HG03025 (cell line): Measurements from ENCODE around the gene ADGRD2.

Experiments used
- ATAC-seq: cut with Tn5 transposase; IDR thresholded peaks from one replicate; pipeline ENCODE4 v1.9.1; 2021; ENCODE audit warnings: mild to moderate bottlenecking, moderate library complexity; ENCODE audit not compliant: unreplicated experiment, low FRiP score

Gene ADGRD2

GRCh38 chr9:124454791-124455443 is 4.7 kb downstream of the ADGRD2 start:
- ATAC-seq = no peak

GRCh38 chr9:124455820-124456219 is 5.6 kb downstream of the ADGRD2 start:
- no peak for ATAC-seq

- ATAC-seq = no peak
Measured at GRCh38 chr9:124456341-124457078, 6.3 kb downstream of the ADGRD2 start.

GRCh38 chr9:124457079-124457886 is 7.0 kb downstream of the ADGRD2 start:
- ATAC-seq = no peak

GRCh38 chr9:124457887-124458431 is 7.7 kb downstream of the ADGRD2 start:
- no peak for ATAC-seq

- no peak for ATAC-seq
Measured at GRCh38 chr9:124458441-124458840, 8.2 kb downstream of the ADGRD2 start.

GRCh38 chr9:124462739-124463138 is 12.5 kb downstream of the ADGRD2 start:
- no peak for ATAC-seq

GRCh38 chr9:124465736-124466135 is 15.5 kb downstream of the ADGRD2 start:
- ATAC-seq = no peak

GRCh38 chr9:124467410-124468060 is 17.3 kb downstream of the ADGRD2 start:
- ATAC-seq = no peak

- ATAC-seq = no peak
Measured at GRCh38 chr9:124468061-124468740, 17.9 kb downstream of the ADGRD2 start.

GRCh38 chr9:124469011-124469832 is 19.0 kb downstream of the ADGRD2 start:
- ATAC-seq = no peak

GRCh38 chr9:124470306-124470705 is 20.1 kb downstream of the ADGRD2 start:
- no peak for ATAC-seq

GRCh38 chr9:124470726-124471125 is 20.5 kb downstream of the ADGRD2 start:
- ATAC-seq = no peak

GRCh38 chr9:124471761-124472160 is 21.5 kb downstream of the ADGRD2 start:
- ATAC-seq = no peak

GRCh38 chr9:124472770-124473169 is 22.5 kb downstream of the ADGRD2 start:
- no peak for ATAC-seq

GRCh38 chr9:124473310-124473709 is 23.1 kb downstream of the ADGRD2 start:
- no peak for ATAC-seq

GRCh38 chr9:124474151-124474550 is 23.9 kb downstream of the ADGRD2 start:
- no peak for ATAC-seq

GRCh38 chr9:124475158-124475867 is 25.1 kb downstream of the ADGRD2 start:
- no peak for ATAC-seq
